GM21390 (cell line): ENCODE data around the gene RUFY4.

Experiments used
- ATAC-seq: cut with Tn5 transposase; IDR thresholded peaks from one replicate; pipeline ENCODE4 v1.9.1; 2021; ENCODE audit not compliant: unreplicated experiment

RUFY4 gene

GRCh38 chr2:218060950-218061660 is 7.9 kb upstream of the RUFY4 start:
- no peak for ATAC-seq

- ATAC-seq = peak; percentile 89
Observed at GRCh38 chr2:218063486-218063885, 5.6 kb upstream of the RUFY4 start.

DNA sequence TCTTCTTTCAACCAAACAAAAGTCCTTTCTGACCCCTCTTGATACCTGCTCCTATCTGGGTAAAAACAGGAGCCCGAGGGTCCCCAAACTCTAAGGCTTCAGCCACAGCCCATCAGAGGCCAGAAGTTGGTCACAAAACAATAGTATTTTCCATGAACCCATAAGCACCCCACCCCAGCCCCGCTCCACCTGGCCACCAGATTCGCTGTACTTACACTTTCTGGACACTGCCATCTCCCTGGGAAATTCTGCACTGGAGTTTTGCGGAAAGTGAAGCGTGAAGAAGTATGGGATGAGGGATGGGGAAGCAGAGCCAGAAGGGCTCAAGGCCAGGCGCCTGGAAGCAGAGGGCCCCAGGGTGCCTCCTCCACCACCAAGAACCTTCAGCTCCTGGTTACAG is 5.2 kb upstream of the RUFY4 start:
- no peak for ATAC-seq

- no peak for ATAC-seq
Observed at GRCh38 chr2:218065239-218066006, 3.6 kb upstream of the RUFY4 start.

DNA sequence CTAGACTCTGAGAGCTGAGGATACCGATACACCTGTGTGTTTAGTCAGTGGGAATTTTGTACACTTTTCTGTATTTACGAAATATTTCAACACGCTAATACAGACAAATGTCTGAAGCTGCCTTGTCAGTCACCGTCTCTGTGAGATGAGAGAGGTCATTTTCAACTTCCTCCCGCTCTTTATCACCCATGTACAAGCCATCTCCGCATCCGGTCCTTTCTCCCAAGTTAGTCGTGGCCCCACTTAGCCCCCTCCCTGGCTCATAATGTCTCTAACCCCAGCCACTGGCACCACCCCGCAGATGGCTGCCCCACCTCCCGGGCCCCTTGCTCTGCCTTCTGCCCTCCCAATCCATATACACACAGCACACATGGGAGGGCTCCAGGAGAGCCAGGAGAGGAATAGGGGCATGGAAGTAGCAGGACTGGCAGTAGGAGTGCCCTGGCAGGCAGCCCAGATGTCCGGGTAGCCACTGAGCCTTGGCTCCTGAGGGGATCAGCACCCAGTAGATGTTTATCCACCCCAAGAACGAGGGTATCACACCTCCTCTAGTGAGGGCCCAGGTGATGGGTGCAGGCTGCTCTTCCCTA is 2.0 kb upstream of the RUFY4 start:
- ATAC-seq = no peak

DNA sequence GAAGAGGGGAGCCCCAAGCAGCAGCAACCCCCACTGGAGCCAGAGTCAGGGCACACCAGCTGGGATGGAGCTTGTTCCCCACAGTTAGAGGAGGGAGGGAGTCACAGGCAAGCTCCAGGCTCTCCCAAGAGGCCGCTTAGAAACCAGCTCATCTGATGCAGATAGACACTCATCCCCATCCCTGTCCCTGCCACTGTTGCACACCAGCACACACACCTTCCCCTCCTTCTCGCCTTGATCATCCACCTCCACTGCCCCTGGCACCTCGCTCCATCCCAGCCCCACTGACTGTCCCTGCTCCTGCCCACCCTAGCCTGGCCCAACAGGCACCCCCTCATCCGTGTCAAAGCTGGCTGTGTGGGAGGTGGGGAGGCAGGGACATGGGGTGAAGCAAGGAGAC is 1.5 kb upstream of the RUFY4 start:
- no peak for ATAC-seq

- ATAC-seq = no peak
Observed at GRCh38 chr2:218069606-218070300, 700 bp downstream of the RUFY4 start.

GRCh38 chr2:218070587-218070986 is 1.5 kb downstream of the RUFY4 start:
- no peak for ATAC-seq

DNA sequence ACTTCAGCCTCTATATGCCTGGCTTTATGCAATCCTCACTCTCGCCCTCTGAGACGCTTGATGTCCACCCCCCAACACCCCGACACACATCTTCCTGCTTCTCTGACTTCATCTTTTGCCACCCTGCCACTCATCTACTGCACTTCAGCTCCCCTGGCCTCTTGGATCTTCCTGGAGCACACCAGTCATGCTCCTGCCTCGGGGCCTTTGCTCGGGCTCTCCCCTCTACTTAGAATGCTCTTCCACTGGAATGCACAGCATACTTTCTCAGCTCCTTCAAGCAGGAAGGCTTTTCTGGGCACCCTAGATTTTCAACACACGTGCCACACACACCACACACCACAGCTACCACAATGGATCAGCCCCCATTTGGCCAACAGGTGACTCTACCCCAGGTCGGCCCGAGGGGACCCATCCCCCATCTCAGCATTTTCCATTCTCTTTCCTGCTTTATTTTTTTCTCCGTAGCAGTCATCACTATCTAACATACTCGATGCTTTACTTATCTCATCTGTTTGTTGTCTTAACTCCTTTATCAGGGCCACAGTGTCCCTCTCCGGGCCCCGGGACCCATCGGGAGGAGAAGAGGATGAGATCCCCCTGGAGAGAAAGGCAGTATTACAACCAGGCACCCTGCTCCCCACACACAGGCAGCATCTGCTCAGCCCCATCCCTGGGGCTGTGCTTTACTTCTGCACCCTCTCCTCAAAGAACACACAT is 2.3 kb downstream of the RUFY4 start:
- ATAC-seq = no peak

DNA sequence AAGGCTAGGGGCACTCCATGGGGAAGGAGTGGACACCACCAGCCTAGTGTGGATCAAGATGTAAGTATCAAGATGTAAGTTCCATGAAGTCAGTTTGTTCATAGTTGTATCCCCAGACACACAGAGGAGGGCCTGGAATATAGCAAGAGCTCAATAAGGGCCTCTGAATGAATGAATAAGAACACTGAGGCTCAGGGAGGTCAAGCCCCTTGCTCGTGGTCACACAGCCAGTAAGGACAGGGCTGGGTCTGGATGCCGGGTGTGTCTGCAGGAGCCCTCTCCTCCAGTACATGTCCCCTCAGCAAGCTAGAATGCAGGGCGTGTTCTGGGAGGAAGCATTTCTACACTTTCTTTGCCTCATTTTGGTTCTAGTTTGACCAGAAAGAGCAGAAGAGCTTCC is 2.9 kb downstream of the RUFY4 start:
- no peak for ATAC-seq

GRCh38 chr2:218072478-218073024 is 3.5 kb downstream of the RUFY4 start:
- no peak for ATAC-seq

DNA sequence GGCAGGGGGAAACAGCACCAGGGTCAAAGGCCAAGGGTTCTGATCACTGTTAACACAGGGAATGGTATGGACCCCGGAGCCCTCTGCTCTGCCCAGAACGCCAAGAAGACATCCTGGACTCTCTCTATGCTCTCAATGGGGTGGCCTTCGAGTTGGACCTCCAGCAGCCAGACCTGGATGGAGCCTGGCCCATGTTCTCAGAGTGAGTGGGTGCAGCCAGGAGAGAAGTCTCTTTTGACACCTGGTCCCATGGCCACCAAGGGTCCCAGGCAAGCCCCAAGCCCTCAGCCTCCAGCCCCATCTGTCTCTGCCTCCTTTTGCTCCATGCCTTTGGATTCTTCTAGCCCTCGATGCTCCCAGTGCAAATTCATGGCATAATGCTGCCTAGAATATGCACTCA is 4.1 kb downstream of the RUFY4 start:
- ATAC-seq = no peak

- ATAC-seq = no peak
Observed at GRCh38 chr2:218074031-218074430, 5.0 kb downstream of the RUFY4 start.

DNA sequence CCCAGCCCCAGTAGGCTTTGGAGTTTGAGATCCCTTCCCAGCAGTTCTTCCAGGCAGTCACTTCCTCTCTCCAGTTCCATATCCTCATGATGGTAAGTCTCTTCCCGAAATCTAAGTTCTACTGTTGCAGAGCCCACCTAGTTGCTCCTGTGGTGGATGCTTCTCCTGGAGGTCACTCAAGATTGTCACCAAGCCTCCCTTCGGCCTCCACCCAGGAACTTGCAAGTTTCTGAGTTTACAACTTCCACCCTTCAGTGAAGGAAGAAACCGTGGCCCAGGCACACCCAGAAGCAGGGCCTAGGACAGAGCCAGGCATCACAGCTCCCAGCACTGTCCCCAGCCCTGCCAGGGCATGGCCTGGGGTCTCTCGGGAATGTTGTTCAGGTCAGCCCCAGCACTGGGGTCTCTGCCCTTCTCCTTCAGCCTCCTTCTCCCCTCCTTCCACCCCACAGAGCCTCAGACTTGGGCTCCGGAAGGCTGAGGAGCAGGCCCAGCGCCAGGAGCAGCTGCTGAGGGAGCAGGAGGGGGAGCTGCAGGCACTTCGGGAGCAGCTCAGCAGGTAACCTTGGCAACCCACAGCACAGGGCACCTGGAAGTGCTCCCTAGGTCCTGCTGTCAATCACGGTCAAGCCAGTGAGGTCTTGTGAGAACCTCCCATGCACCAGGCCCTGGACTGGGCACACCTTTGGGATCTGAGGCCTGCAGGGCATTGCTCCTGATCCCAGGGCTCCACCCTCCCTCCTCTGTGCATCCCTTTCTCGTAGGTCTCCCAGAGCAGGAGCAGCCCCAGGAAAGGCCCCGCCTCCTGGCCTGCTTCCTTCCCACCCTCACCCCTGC is 7.1 kb downstream of the RUFY4 start:
- no peak for ATAC-seq

DNA sequence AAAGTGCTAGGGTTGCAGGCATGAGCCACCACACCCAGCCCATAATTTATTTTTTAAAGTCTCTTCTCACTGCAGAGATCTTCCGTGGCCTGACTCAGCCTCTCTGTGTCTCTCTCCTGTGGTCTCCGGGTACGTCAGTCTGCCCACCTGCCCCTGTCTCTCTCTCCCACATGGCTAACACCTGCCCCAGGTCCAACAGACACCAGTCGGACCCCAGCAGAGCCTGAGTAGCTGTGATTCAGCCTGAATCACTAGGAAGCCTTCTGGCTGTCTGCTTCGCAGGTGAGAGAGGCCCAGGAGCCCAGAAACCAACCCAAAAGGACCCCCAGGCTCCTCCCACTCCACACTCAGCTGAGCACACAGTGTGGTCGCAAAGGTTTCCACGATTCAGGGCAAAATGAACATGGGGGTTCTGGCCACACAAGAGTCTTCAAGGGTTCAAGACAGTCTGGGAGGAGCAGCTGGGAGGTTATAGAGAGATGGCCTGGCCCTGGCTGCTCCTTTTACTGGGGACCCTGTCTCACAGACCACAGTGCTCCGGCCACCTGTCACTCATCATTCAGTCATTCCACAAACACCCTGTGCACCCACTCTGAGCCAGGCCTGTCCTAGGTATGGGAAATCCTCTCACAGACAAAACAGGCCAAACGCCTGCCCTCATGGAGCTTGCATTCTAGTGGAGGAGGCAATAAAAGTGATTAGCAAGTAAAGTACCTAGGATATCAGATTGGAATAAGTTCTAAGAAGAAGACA is 8.6 kb downstream of the RUFY4 start:
- ATAC-seq = no peak

DNA sequence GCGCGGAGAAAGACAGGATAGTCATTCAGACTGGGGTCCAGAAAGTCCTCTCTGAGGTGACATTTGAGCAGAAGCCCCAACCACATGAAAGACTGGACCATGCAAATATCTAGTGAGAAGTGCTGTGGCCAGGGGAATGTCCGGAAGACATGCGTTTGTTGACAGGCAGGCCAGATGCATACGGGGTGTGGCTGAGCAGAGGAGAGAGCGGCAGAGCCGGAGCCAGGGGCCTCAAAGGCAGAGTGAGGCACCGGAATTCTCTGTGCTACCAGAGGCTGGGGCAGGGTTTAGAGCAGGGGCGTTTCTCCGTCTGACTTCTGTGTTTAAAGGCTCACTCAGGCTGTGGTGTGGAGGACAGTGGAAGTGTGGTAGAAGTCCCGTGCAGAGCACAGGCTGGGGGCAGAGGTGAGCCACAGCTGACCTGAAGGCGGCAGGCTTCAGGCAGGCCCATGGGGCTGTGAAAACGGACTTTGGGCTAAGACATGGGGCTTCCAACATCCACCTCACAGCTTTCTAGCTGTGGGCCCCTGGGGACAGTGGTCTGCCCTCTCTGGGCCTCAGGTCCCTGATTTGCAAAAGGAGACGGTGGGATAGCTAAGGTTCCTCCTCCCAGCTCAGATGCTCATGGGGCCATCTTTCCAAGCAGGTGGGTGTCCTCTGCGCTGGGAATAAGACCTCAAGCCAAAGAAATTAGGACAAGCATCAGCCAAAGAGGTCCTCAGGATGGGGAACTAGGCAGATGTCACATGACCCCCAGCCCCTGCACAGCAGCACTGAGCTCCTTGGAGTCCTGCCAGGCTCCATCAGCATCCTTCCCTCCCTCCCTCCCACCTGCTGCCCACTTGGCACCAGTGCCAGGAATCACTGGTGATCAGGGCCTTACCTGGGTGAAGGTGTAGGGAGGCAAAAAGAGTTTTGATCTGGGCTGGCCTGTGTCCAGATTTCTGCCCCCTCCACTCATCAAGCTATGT is 11.2 kb downstream of the RUFY4 start:
- ATAC-seq = no peak

GRCh38 chr2:218081063-218081462 is 12.0 kb downstream of the RUFY4 start:
- ATAC-seq = peak; percentile 96

GRCh38 chr2:218081695-218082094 is 12.6 kb downstream of the RUFY4 start:
- ATAC-seq = no peak
